Measurements from ENCODE around the gene ITLN2.

The ITLN2 gene

DNA sequence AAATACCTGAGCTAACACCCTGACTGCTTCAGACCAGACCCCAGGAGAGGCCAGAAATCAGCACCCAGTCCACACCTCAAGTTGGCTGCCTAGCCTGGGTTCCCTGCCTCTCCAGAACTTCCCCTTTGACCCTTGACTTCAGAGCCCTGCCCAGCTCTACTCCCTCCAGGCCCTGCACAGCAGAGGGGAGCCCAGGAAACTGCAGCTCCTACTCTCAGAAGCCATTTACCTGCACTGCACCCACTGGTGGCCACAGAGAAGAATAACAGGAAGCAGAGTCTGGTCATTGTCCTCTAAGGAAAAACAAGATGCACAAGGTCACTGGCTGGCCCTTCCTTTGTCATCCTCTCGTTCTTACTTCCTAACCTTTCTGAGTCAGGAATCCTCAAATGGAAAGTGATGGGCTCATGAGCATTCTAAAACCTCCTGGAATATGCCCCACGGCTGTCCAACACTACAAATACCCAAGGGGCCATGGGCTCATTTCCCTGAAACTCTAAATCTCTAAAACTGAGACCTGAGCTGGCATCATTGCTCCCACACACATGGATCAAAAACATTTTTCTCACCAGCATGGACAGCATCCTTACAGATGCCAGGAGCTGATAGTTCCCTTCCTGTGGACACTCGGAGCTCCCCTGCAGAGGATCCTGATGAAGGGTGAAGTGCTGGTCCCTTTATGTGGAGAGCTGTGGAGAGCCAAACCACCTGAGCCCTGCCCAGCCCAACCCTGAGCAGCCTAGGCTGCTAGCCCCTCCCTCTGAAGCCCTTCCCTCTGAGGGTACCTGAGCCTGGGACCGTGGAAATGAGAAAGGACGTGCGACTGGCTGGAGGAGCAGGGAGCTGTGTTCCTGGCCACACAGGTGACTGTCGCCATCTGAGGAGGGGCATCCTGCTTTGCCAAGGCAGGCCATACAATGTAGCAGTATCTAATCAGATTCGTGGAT, at the start of gene ITLN2:
Gene ITLN2 (minus strand): TSS at position 652 of the 947 bp plus-strand sequence. CDS start 68 bp downstream, at position 584.
- TF ChIP-seq, protein P1, sequence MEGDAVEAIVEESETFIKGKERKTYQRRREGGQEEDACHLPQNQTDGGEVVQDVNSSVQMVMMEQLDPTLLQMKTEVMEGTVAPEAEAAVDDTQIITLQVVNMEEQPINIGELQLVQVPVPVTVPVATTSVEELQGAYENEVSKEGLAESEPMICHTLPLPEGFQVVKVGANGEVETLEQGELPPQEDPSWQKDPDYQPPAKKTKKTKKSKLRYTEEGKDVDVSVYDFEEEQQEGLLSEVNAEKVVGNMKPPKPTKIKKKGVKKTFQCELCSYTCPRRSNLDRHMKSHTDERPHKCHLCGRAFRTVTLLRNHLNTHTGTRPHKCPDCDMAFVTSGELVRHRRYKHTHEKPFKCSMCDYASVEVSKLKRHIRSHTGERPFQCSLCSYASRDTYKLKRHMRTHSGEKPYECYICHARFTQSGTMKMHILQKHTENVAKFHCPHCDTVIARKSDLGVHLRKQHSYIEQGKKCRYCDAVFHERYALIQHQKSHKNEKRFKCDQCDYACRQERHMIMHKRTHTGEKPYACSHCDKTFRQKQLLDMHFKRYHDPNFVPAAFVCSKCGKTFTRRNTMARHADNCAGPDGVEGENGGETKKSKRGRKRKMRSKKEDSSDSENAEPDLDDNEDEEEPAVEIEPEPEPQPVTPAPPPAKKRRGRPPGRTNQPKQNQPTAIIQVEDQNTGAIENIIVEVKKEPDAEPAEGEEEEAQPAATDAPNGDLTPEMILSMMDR (IDR thresholded peaks at IDR 0.05; ENCODE audit: control insufficient read depth, insufficient read depth, low read depth, low read length, missing control alignments): peak; percentile 69
- no peak for DNase-seq (ENCODE audit: low read depth)
- H3K4me3 ChIP-seq (ENCODE audit: control insufficient read depth, low read depth, low read length): no peak within 1 kb of the TSS

DNA sequence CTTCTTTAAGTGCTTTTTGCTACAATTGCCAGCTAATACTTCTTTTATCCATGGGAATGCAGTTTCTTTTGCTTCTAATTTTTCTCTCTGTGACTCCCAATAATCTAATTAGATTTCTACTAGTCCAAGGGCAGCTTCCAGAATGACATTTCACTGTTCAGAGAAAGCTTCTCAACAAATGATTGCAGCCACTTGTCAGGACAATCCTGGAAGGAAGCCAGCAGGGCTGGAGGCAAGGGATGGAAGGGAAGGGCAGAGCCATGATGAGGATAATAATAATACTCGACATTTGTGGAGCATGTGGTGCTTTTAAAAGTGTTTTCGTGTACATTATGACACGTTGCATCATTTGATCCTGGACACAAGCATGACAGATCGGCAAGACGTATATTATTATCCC, 46.9 kb upstream of the ITLN2 start:
- no peak overlapping the region for H3K4me3 ChIP-seq (ENCODE audit: control insufficient read depth, low read depth, low read length)
- TF ChIP-seq, protein P1 (IDR thresholded peaks at IDR 0.05; ENCODE audit: control insufficient read depth, insufficient read depth, low read depth, low read length, missing control alignments): no peak
- no peak for DNase-seq (ENCODE audit: low read depth)

DNA sequence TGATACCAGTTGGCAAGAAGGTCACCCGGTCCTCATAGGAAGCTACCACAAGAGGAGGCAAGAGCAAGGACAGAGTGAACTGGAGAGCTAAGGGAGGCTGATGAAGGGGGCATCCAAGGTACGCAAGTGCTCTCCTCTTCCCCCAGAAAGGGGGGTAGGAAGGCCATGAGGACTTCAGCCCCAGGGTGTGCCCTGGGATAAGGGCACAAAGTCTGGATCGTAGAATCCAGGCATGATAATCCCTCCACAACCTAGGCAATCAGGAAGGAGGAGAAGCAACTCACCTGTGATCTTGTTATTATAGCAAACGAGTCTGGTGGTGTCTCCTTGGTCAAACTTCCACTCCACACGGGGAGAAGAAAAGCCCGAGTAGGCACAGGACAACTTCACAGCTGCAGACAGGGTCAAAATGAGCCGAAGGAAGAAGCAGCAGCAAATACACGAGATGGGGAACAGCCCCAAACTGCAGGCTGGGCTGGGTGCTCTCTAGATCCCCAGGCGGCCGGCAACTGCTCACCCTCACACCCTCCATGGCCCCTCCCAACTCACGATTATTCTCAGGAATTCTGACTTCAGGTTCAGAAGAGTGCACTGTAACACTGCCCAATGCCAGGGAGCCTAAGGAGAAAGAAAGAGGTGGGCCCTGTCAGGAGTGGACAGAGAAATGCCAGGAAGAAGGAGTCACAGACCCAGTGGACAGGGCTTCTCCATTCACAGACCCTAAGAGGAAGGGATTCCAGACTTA, 46.3 kb upstream of the ITLN2 start:
- TF ChIP-seq, protein P1 (IDR thresholded peaks at IDR 0.05; ENCODE audit: control insufficient read depth, insufficient read depth, low read depth, low read length, missing control alignments): no peak
- H3K4me3 ChIP-seq (ENCODE audit: control insufficient read depth, low read depth, low read length): no peak overlapping the region
- no peak for DNase-seq (ENCODE audit: low read depth)

DNA sequence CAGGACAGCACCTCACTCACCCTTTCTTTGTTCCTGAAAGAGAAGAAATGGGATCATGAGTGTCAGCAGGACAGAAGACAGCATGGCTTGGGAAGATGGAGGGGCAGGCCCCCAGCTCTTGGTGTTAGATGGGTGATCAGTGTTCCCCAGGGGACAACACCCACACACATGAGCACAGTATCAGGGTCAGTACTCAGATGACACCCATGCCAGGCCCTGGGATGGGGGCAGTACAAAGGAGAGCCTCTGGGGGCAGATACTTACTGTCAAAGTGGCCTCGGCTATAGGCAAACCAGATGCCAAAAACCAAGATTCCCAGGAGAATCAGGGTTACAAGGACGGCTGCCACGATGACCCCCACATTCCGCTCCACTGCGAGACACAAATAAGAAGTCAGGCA, 44.8 kb upstream of the ITLN2 start:
- TF ChIP-seq, protein P1 (IDR thresholded peaks at IDR 0.05; ENCODE audit: control insufficient read depth, insufficient read depth, low read depth, low read length, missing control alignments): no peak
- no peak for DNase-seq (ENCODE audit: low read depth)
- H3K4me3 ChIP-seq (ENCODE audit: control insufficient read depth, low read depth, low read length): no peak overlapping the region

DNA sequence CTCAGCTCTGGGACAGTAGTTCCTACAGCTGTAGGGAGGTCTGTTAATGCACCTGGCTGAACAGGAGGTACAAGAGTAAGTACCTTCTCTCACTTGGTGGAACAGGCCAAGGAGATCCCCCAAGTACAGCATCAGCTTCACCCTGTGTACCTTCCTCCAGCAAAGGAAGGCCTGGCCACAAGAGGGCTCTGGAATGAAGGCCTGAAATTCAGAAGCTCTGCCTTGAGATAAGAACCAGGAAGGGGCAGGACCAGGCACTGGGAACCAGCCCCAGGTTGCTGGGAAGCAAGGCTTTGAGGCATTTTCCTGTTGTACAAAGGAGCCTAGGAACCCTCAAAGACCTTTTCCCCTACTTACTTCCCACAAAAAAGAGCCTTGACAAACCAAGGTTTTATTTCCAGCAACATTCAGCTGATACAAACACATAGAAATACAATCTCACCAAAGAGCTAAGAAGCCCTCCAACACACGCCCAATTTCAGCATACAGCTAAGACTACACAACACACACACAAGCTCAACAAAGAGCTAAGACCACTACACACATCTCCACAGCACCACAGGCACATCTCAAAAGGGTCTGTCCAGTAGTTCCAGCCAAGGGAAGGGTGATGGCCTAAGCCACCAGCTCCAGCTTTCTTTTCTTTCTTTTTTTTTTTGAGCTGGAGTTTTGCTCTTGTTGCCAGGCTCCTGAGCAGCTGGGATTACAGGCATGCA, 42.9 kb upstream of the ITLN2 start:
- no peak for DNase-seq (ENCODE audit: low read depth)

More for the DNA sequence above, 42.9 kb upstream of the ITLN2 start:
- H3K4me3 ChIP-seq (ENCODE audit: control insufficient read depth, low read depth, low read length): no peak overlapping the region
- TF ChIP-seq, protein P1 (IDR thresholded peaks at IDR 0.05; ENCODE audit: control insufficient read depth, insufficient read depth, low read depth, low read length, missing control alignments): peak; percentile 83
